ENCODE data around the gene GSTM1.
"Not testable (repeated sequence)": the region's sequence is repeated elsewhere in the genome, so short reads cannot be mapped to it uniquely, and the experiment has no call there.

The GSTM1 gene

DNA sequence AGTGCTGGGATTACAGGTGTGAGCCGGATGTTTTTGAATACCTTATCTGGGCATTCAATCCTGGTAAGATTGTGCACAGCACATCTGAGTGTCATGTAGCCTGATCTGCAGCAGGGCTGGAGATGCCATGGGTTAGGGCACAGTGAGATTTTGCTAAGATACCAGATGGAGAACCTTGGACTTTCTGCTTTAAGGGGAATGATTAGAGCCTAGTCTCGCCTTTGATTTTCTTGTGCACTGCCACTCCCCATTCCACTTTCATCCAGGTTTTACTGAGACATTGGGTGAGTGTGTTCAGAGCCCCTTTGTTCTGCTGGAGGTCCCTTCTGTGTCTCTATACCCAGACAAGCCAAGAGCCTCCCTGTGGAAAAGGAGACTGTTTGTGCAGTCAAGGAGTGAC lies 13.8 kb upstream of the GSTM1 start:
- H3K4me1 Mint-ChIP-seq = peaks cover 15% of the 10 kb centered on the region
- H3K4me3 Mint-ChIP-seq, H3K27ac Mint-ChIP-seq, H3K36me3 Mint-ChIP-seq, H3K27me3 Mint-ChIP-seq, H3K9me3 Mint-ChIP-seq: not testable (repeated sequence)

- H3K27ac Mint-ChIP-seq, H3K4me3 Mint-ChIP-seq, H3K27me3 Mint-ChIP-seq, H3K4me1 Mint-ChIP-seq, H3K36me3 Mint-ChIP-seq, H3K9me3 Mint-ChIP-seq: not testable (repeated sequence)
These were observed 10.8 kb upstream of the GSTM1 start for GRCh38 chr1:109676683-109677381.

DNA sequence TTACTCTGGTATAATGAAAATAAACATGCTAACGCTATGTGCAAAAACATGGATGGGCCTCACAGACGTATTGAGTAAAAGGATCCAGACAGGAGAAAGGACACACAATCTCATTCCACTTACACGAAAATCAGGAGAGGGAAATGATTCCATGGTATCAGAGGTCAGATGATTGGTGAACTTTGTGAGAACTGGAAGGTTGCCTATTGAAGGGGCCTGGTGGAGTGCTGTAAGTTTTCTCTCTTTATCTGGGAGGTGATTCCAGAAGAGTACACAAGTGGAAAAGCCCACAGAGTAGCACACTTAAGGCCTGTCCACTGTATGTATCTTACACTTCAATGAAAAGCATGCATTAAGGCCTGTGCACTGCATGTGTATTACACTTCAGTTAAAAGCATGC lies 10.2 kb upstream of the GSTM1 start:
- H3K36me3 Mint-ChIP-seq = peaks cover 1% of the 10 kb centered on the region
- no peaks in the 10 kb centered on the region for H3K9me3 Mint-ChIP-seq
- no peak overlapping the region for H3K27ac Mint-ChIP-seq
- no peaks in the 10 kb centered on the region for H3K27me3 Mint-ChIP-seq
- no peaks in the 10 kb centered on the region for H3K4me1 Mint-ChIP-seq
- no peak overlapping the region for H3K4me3 Mint-ChIP-seq

DNA sequence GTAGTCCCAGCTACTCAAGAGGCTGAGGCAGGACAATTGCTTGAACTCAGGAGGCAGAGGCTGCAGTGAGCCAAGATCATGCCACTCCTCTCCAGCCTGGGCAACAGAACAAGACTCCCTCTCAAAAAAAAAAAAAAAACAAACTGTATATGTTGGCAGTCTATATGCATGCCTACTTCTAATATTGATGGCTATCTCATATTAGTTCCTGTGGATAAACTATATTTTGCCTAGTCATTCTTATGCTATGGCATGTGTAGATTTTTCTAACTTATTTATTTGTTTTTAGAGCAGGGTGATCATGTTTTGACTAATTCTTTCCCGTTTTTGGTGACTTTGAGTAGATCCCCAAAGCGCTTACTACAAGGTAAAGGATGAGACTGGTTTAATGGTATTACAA lies 9.0 kb upstream of the GSTM1 start:
- not testable (repeated sequence) for H3K27me3 Mint-ChIP-seq, H3K4me1 Mint-ChIP-seq, H3K36me3 Mint-ChIP-seq, H3K9me3 Mint-ChIP-seq, H3K4me3 Mint-ChIP-seq, H3K27ac Mint-ChIP-seq

GRCh38 chr1:109684777-109685176 lies 2.8 kb upstream of the GSTM1 start:
- H3K27ac Mint-ChIP-seq, H3K4me1 Mint-ChIP-seq, H3K9me3 Mint-ChIP-seq, H3K27me3 Mint-ChIP-seq, H3K4me3 Mint-ChIP-seq, H3K36me3 Mint-ChIP-seq: not testable (repeated sequence)

DNA sequence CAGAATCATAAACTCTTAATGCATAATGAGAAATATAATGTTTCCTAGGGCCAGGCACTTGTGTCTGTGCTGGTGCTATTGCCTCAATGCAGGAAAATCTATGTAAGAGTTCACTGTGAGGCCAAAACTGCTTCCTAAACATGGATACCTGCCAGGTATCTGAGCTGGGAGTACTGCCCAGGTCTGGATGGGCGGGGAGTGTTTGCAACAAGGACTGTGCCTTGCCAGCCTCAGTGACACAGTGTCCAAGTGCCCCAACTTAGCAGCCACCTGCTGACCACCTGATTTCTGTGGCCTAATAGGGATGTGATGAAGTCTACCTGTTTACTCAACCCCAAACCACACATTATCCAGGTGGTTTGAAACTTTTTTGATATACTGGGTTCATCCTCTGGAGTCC lies 2.2 kb upstream of the GSTM1 start:
- H3K4me3 Mint-ChIP-seq, H3K36me3 Mint-ChIP-seq, H3K4me1 Mint-ChIP-seq, H3K9me3 Mint-ChIP-seq, H3K27ac Mint-ChIP-seq, H3K27me3 Mint-ChIP-seq: not testable (repeated sequence)

DNA sequence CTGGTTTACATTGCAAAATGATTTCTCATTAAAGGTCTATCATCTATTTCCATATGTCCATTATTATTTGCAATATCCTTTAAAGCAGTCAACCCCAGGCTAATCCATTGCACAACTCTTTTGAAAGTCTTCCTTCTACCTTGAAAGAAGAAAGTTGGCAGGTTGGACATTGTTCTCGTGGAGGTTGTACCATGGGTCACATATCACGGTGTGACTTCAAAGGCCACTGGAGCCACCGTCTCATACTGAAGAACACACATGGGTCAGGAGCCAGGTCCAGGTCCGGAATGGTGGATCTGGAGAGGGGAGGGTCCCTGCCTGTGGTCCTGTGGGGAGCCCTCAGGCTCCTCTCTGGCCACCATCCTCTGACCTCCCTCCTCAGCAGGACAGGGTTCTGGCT lies 1.7 kb upstream of the GSTM1 start:
- H3K4me1 Mint-ChIP-seq, H3K27ac Mint-ChIP-seq, H3K36me3 Mint-ChIP-seq, H3K9me3 Mint-ChIP-seq, H3K27me3 Mint-ChIP-seq, H3K4me3 Mint-ChIP-seq: not testable (repeated sequence)

DNA sequence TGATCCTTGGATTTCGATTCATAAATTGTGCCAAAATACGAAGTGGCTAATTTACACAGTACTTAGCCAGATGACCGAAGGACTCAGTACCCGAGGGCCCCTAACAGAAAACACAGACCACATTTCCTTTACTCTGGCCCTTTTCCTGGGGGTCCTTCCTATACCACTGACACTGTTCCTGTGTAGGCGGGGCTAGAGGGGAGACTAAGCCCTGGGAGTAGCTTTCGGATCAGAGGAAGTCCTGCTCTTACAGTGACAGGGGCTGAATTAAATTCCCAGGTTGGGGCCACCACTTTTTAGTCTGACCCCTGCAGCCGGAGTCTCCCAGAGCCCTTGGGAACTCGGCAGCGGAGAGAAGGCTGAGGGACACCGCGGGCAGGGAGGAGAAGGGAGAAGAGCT lies 508 bp upstream of the GSTM1 start:
- H3K4me3 Mint-ChIP-seq = peak overlapping the region; percentile 85
- H3K36me3 Mint-ChIP-seq, H3K4me1 Mint-ChIP-seq, H3K27me3 Mint-ChIP-seq, H3K9me3 Mint-ChIP-seq: not testable (repeated sequence)
- peak overlapping the region; percentile 84 for H3K27ac Mint-ChIP-seq

GRCh38 chr1:109689844-109690405 lies 2.3 kb downstream of the GSTM1 start:
- H3K4me1 Mint-ChIP-seq = peaks cover 7% of the 10 kb centered on the region
- peaks cover 5% of the 10 kb centered on the region for H3K36me3 Mint-ChIP-seq
- H3K4me3 Mint-ChIP-seq = no peak overlapping the region
- no peaks in the 10 kb centered on the region for H3K9me3 Mint-ChIP-seq
- peak overlapping the region; percentile 59 for H3K27ac Mint-ChIP-seq
- no peaks in the 10 kb centered on the region for H3K27me3 Mint-ChIP-seq

- Mint-ChIP-seq H3K36me3 (peaks cover 5% of the 10 kb centered on the region), H3K27ac (no peak overlapping the region), H3K4me3 (no peak overlapping the region), H3K9me3 (no peaks in the 10 kb centered on the region), H3K4me1 (peaks cover 7% of the 10 kb centered on the region), H3K27me3 (no peaks in the 10 kb centered on the region)
These were observed 4.1 kb downstream of the GSTM1 start for GRCh38 chr1:109691759-109692158.

DNA sequence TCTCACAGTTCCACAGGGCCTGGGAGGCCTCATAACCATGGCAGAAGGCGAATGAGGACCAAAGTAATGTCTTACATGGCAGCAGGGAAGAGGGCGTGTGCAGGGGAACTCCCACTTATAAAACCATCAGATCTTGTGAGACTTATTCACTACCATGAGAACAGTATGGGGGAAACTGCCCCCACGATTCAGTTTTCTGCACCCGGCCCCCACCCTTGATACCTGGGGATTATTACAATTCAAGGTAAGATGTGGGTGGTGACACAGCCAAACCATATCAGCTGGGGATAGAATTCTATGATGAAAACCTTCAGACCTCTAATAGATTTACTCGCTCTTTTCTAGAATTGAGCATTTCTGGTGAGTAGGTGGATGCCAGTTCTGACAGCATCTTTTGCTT lies 6.8 kb downstream of the GSTM1 start:
- not testable (repeated sequence) for H3K9me3 Mint-ChIP-seq, H3K4me1 Mint-ChIP-seq, H3K27me3 Mint-ChIP-seq, H3K36me3 Mint-ChIP-seq, H3K4me3 Mint-ChIP-seq, H3K27ac Mint-ChIP-seq

- H3K4me1 Mint-ChIP-seq, H3K27ac Mint-ChIP-seq, H3K9me3 Mint-ChIP-seq, H3K36me3 Mint-ChIP-seq, H3K27me3 Mint-ChIP-seq, H3K4me3 Mint-ChIP-seq: not testable (repeated sequence)
These were observed 7.5 kb downstream of the GSTM1 start for GRCh38 chr1:109695138-109695537.

GRCh38 chr1:109697066-109697465 lies 9.4 kb downstream of the GSTM1 start:
- no peaks in the 10 kb centered on the region for H3K27me3 Mint-ChIP-seq
- no peak overlapping the region for H3K4me3 Mint-ChIP-seq
- H3K4me1 Mint-ChIP-seq = no peaks in the 10 kb centered on the region
- no peaks in the 10 kb centered on the region for H3K9me3 Mint-ChIP-seq
- H3K27ac Mint-ChIP-seq = no peak overlapping the region
- no peaks in the 10 kb centered on the region for H3K36me3 Mint-ChIP-seq

DNA sequence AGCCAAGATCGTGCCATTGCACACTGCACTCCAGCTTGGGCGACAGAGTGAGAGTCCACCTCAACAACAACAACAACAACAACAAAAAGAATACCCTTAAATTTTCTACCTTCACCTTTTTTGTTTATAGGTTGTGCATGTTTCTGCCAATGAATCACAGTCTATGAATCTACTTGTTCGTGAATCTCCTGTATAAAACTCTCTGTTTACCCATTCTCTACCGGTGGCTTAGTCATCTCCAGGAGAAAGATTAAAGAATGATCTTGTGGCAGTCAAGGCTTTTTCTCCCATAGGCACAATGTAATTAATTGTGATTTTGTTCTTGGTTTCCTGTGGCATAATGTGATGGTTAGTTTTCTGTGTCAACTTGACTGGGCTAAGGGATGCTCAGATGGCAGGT lies 10.2 kb downstream of the GSTM1 start:
- H3K4me1 Mint-ChIP-seq, H3K4me3 Mint-ChIP-seq, H3K36me3 Mint-ChIP-seq, H3K27me3 Mint-ChIP-seq, H3K27ac Mint-ChIP-seq, H3K9me3 Mint-ChIP-seq: not testable (repeated sequence)

- not testable (repeated sequence) for H3K4me3 Mint-ChIP-seq, H3K9me3 Mint-ChIP-seq, H3K27ac Mint-ChIP-seq
These were observed 15.3 kb downstream of the GSTM1 start for GRCh38 chr1:109702940-109703339.

DNA sequence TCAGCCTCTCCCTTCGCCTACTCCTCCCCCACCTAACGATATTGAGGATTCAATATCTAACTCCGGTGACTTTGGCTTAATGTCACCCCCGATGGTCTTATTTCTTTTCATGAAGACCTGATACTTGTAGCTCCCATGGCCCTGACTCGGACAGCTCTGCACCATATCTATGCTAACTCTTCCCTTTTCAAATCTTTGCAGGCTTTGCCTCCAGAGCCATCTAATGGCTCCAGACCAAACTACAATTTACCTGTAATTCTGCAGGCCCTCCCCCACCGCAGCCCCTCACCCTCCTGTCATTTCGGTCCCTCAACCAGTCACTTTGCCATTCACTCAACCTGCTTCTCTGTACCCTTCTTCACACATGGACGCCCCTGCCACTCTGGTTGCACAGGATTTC lies 16.6 kb downstream of the GSTM1 start:
- Mint-ChIP-seq H3K4me1 (no peaks in the 10 kb centered on the region), H3K4me3 (no peak overlapping the region), H3K36me3 (peaks cover 20% of the 10 kb centered on the region), H3K9me3 (no peaks in the 10 kb centered on the region), H3K27ac (no peak overlapping the region), H3K27me3 (no peaks in the 10 kb centered on the region)

More at GRCh38 chr1:109702940-109703339, 15.3 kb downstream of the GSTM1 start:
- H3K4me1 Mint-ChIP-seq, H3K27me3 Mint-ChIP-seq: not testable (repeated sequence)
- H3K36me3 Mint-ChIP-seq = peaks cover 13% of the 10 kb centered on the region

- H3K27ac Mint-ChIP-seq = no peak overlapping the region
- H3K4me3 Mint-ChIP-seq = no peak overlapping the region
- H3K36me3 Mint-ChIP-seq = peaks cover 24% of the 10 kb centered on the region
- H3K4me1 Mint-ChIP-seq = no peaks in the 10 kb centered on the region
- no peaks in the 10 kb centered on the region for H3K27me3 Mint-ChIP-seq
- H3K9me3 Mint-ChIP-seq = no peaks in the 10 kb centered on the region
These were observed 17.8 kb downstream of the GSTM1 start for GRCh38 chr1:109705411-109705810.

Measured in activated naive CD4-positive, alpha-beta T cell treated with anti-CD3 and anti-CD28 coated beads, Interleukin-2, amount 50 U/mL, for 24 hours (primary cell).